GM12878 (cell line): ENCODE measurements around the gene CCL20. TPM values are rescaled to one million over a fixed set of nuclear protein-coding genes. Genes with fewer than 3 reads are reported as not detected.

Source experiments
- ATAC-seq: fragments of 200-7000 bp; cut with Tn5 transposase; 3 replicates; pipeline ENCODE4 v1.9.1; 2020; ENCODE audit warnings: mild to moderate bottlenecking, moderate library complexity
- BruUV-seq: library from RNA; stranded (reverse); fragments of 400-500 nt; replicated peaks from 2 replicates; lab custom pipeline; 2021; lab: Mats Ljungman, UMichigan
- CTCF ChIA-PET: fragments of 300-600 bp; sonication (Branson Sonifier 250); formaldehyde crosslinking; extraction: SDS; loops from one replicate; lab custom pipeline; 2021; ENCODE audit warnings: inconsistent platforms; lab: Yijun Ruan, JAX
- POLR2A ChIA-PET: fragments of 350-600 bp; formaldehyde crosslinking; extraction: SDS; loops from one replicate; lab custom pipeline; 2021; ENCODE audit warnings: inconsistent platforms; lab: Charles Lee
- RAD21 ChIA-PET: fragments of 300-600 bp; sonication (Branson Sonifier 250); formaldehyde crosslinking; loops from one replicate; lab custom pipeline; 2023; ENCODE audit warnings: antibody characterized with exemption; ENCODE audit not compliant: unreplicated experiment; lab: Charles Lee
- SMC1A ChIA-PET: fragments of 300-600 bp; sonication (Branson Sonifier 250); formaldehyde crosslinking; loops from one replicate; lab custom pipeline; 2023; ENCODE audit not compliant: unreplicated experiment, uncharacterized antibody; lab: Charles Lee
- DNase-seq: peaks from one replicate; pipeline ENCODE4 v3.0.0-alpha.2; 2011; ENCODE audit warnings: low read depth, low spot score
- FAIRE-seq: peaks from 3 replicates; lab custom pipeline; 2011; peaks lifted over from hg19 to GRCh38; lab: Jason Lieb, UNC
- H2AFZ ChIP-seq: 2 replicates; pipeline ENCODE4 v1.6.0; 2011; ENCODE audit warnings: low read depth, low read length, control low read depth; ENCODE audit not compliant: control insufficient read depth
- H3K27ac ChIP-seq: 2 replicates; pipeline ENCODE4 v1.5.1; 2011; ENCODE audit warnings: control low read depth; ENCODE audit not compliant: control insufficient read depth, insufficient read depth
- H3K27me3 ChIP-seq, 2 experiments: replicated peaks in 1 of 2; 2 replicates each; pipeline versions ENCODE4 v1.6.0 to v1.6.1; 2011; ENCODE audit warnings: low read length in 1 of 2; ENCODE audit not compliant: control insufficient read depth in 2 of 2, insufficient read depth in 2 of 2
- H3K36me3 ChIP-seq, 2 experiments: 2 replicates each; pipeline ENCODE4 v1.5.1; 2011; ENCODE audit warnings: low read length in 1 of 2; ENCODE audit not compliant: control insufficient read depth in 2 of 2, insufficient read depth in 2 of 2
- H3K4me1 ChIP-seq: 2 replicates; pipeline ENCODE4 v1.6.1; 2011; ENCODE audit warnings: mild to moderate bottlenecking, low read length, moderate library complexity, mixed read lengths; ENCODE audit not compliant: control insufficient read depth, insufficient read depth
- H3K4me2 ChIP-seq: 2 replicates; pipeline ENCODE4 v1.6.0; 2011; ENCODE audit warnings: control low read depth; ENCODE audit not compliant: control insufficient read depth, insufficient read depth
- H3K4me3 ChIP-seq: fragments of 200-600 bp; sonication (generic); 2 replicates; pipeline ENCODE4 v1.5.1; 2016
- H3K79me2 ChIP-seq: 2 replicates; pipeline ENCODE4 v1.6.0; 2011; ENCODE audit warnings: low read length; ENCODE audit not compliant: control insufficient read depth, insufficient read depth
- H3K9ac ChIP-seq: 2 replicates; pipeline ENCODE4 v1.8.0; 2011; ENCODE audit warnings: low read length, control low read depth, mixed read lengths; ENCODE audit not compliant: control insufficient read depth, insufficient read depth
- H3K9me3 ChIP-seq: replicated peaks from 3 replicates; pipeline ENCODE4 v1.5.1; 2011; ENCODE audit warnings: mild to moderate bottlenecking, low read length; ENCODE audit not compliant: control insufficient read depth, insufficient read depth
- H4K20me1 ChIP-seq: 2 replicates; pipeline ENCODE4 v1.6.0; 2011; ENCODE audit not compliant: control insufficient read depth, insufficient read depth
- BHLHE40 ChIP-seq, 2 experiments: fragments of 450-650 bp in 1 of 2; IDR thresholded peaks; 2 replicates each; pipeline ENCODE4 v1.6.1; 2011 to 2017; ENCODE audit warnings: low read depth in 2 of 2, borderline replicate concordance in 1 of 2, improper control_type of control experiment in 1 of 2, low read length in 1 of 2, mild to moderate bottlenecking in 1 of 2
- HDAC2 ChIP-seq: fragments of 200-600 bp; sonication (generic); IDR thresholded peaks from 2 replicates; pipeline ENCODE4 v1.6.1; 2017
- RUNX3 ChIP-seq: IDR thresholded peaks from 2 replicates; pipeline ENCODE4 v1.6.1; 2012; ENCODE audit warnings: low read length, inconsistent platforms
- SREBF1 ChIP-seq: IDR thresholded peaks from 2 replicates; pipeline ENCODE4 v1.6.1; 2012; ENCODE audit warnings: mild to moderate bottlenecking, low read length
- WGBS: methylation state at CpG from one replicate; pipeline ENCODE4 v1.1.6; 2016; ENCODE audit warnings: low lambda C conversion rate; ENCODE audit not compliant: insufficient replicate concordance, insufficient coverage; ENCODE audit errors: missing lambda C conversion rate; 5-methylcytosine and 5-hydroxymethylcytosine counted together
- in situ Hi-C: fragments of 300-500 bp; cut with MboI; formaldehyde crosslinking; loops from 9 replicates; pipeline ENCODE4 v1.14.3; 2018; ENCODE audit warnings: mixed read lengths
- intact Hi-C: fragments of 100-400 bp; cut with micrococcal nuclease; formaldehyde crosslinking; loops from one replicate; pipeline ENCODE4 v1.14.2; 2022; ENCODE audit not compliant: unreplicated experiment
- polyA plus RNA-seq, 11 experiments: library from polyadenylated mRNA; depleted of rRNA in 4 of 11; unstranded in 6 of 11; stranded (reverse) in 5 of 11; fragments of >200 nt; fragmentation: Nextera tagmentation in 4 of 11; fragmentation: Illumina TruSeq in 1 of 11; extraction: Ambion mirVana in 4 of 11; extraction: Trizol in 1 of 11; gene quantifications; 1 replicate in 1 of 11; 2 replicates in 10 of 11; pipeline versions ENCODE4 v1.2.1 to v1.2.3, GENCODE V29; 2011 to 2016; ENCODE audit warnings: inconsistent platforms in 2 of 11, missing spikeins in 2 of 11, low read depth in 1 of 11
- total RNA-seq, 4 experiments: library from RNA; depleted of rRNA in 3 of 4; stranded (reverse); fragments of >200 nt in 3 of 4; fragmentation: Illumina TruSeq in 1 of 4; extraction: Trizol in 1 of 4; gene quantifications; 2 replicates each; pipeline versions ENCODE4 v1.2.1 to v1.2.3, GENCODE V29; 2013 to 2021
- TF ChIP-seq, protein P1 (sequence below): IDR thresholded peaks from 2 replicates; pipeline ENCODE4 v1.6.1; 2011; ENCODE audit warnings: borderline replicate concordance, low read depth, mild to moderate bottlenecking, moderate library complexity, mixed read lengths, low read length; ENCODE audit not compliant: insufficient read depth; ENCODE audit errors: extremely low read length

Gene CCL20
- total and polyA plus RNA-seq, 10 of the 15 experiments (the other 5 are each of a cell fraction or from before 2014, with no cell fraction given): 5.5 to 35.7 (median 15.6) TPM

DNA sequence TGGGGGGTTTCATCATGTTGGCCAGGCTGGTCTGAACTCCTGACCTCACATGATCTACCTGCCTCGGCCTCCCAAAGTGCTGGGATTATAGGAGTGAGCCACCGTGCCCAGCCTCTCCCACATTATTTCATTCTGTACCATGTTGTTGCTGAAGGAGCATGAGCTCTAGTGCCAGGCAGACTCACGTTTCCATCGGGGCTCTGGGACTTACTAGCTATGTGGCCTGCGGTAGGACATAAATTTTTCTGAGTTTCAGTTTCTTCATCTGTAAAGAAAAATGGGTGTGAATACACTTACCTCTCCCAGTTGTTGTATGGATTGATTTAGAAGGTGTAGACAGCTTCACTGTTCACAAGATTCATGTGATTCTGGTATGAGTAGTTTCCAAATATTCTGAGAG is 30.8 kb upstream of the CCL20 start:
- no peak for TF ChIP-seq HDAC2
- TF ChIP-seq RUNX3: no peak
- peak; percentile 56 to 81 for TF ChIP-seq BHLHE40 (IDR thresholded peaks at IDR 0.05; ENCODE audit: borderline replicate concordance in 1 of 2, low read depth in 2 of 2, low read length in 1 of 2)
- TF ChIP-seq, protein P1, sequence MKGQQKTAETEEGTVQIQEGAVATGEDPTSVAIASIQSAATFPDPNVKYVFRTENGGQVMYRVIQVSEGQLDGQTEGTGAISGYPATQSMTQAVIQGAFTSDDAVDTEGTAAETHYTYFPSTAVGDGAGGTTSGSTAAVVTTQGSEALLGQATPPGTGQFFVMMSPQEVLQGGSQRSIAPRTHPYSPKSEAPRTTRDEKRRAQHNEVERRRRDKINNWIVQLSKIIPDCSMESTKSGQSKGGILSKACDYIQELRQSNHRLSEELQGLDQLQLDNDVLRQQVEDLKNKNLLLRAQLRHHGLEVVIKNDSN: no peak
- TF ChIP-seq SREBF1: no peak
- no peaks in the 10 kb centered on the region; the same call in 1 of the 2 replicates for H3K79me2 ChIP-seq
- H3K27ac ChIP-seq: peak overlapping the region; percentile 75
- no peaks in the 10 kb centered on the region for H4K20me1 ChIP-seq
- no peaks in the 10 kb centered on the region for H3K27me3 ChIP-seq
- FAIRE-seq (no peak), ATAC-seq (peak; percentile 64), DNase-seq (no peak)
- in situ Hi-C loops: loop anchor here (25.0 kb wide), 1 partner anchor 946 kb away; the partner anchor contains the start of gene RHBDD1
- peak overlapping the region; percentile 57 for H3K4me3 ChIP-seq
- H3K4me1 ChIP-seq: peaks cover 20% of the 10 kb centered on the region
- H2AFZ ChIP-seq: no peak overlapping the region
- POLR2A ChIA-PET: interaction anchor here (0.6 to 6.1 kb wide), 7 partner anchors 22 to 372 kb away, joined by 3 to 58 read pairs (median 4); no protein-coding TSS in a partner anchor
- RAD21 ChIA-PET: interaction anchor here (0.6 to 3.4 kb wide), 18 partner anchors 8 to 408 kb away, joined by 3 to 52 read pairs (median 4); no protein-coding TSS in a partner anchor
- BruUV-seq: TSS peak; percentile 93
- H3K9ac ChIP-seq: no peak overlapping the region
- peak overlapping the region; percentile 68 for H3K4me2 ChIP-seq
- 42% methylated on average over 5 of the region's 5 CpGs for WGBS
- SMC1A ChIA-PET: interaction anchor here (0.6 to 8.0 kb wide), 25 partner anchors 9 to 906 kb away, joined by 3 to 120 read pairs (median 6); partner anchors contain the start of gene CCL20
- H3K36me3 ChIP-seq: no peaks in the 10 kb centered on the region
- H3K9me3 ChIP-seq: no peaks in the 10 kb centered on the region
- intact Hi-C loops: loop anchor here (1.0 to 10.0 kb wide), 4 partner anchors 18 to 812 kb away; no protein-coding TSS in a partner anchor
- CTCF ChIA-PET: interaction anchor here (0.6 to 4.4 kb wide), 18 partner anchors 9 to 1003 kb away, joined by 3 to 58 read pairs (median 4); partner anchors contain the start of gene CCL20
